Measurements from ENCODE around the gene ZMIZ1.

GRCh38 chr10:79275431-79275851 is 206.7 kb downstream of the ZMIZ1 start:
- TF ChIP-seq CTCF (IDR thresholded peaks at IDR 0.05) (no peak), POLR2A (IDR thresholded peaks at IDR 0.05) (no peak)
